GM12873 (cell line): ENCODE measurements around the gene BMPER.
A peak's percentile ranks its signal among the peaks of the same experiment; 100 is the strongest.

Source experiments
- CTCF ChIP-seq: IDR thresholded peaks from 2 replicates; pipeline ENCODE4 v1.5.1; 2012; ENCODE audit warnings: low read depth, mild to moderate bottlenecking, moderate library complexity, low read length, control low read depth; ENCODE audit not compliant: insufficient read depth; ENCODE audit errors: missing control alignments

The BMPER gene

GRCh38 chr7:33893377-33893776, 12.0 kb upstream of the BMPER start:
- no peak for TF ChIP-seq CTCF

- peak; percentile 89 for TF ChIP-seq CTCF
These were observed 10.1 kb upstream of the BMPER start for GRCh38 chr7:33895025-33895804.

GRCh38 chr7:33900501-33900900, 4.8 kb upstream of the BMPER start:
- TF ChIP-seq CTCF: no peak

GRCh38 chr7:33901199-33901598, 4.1 kb upstream of the BMPER start:
- TF ChIP-seq CTCF: no peak

GRCh38 chr7:33901847-33902246, 3.5 kb upstream of the BMPER start:
- no peak for TF ChIP-seq CTCF

- no peak for TF ChIP-seq CTCF
These were observed 2.6 kb upstream of the BMPER start for GRCh38 chr7:33902746-33903145.

GRCh38 chr7:33903791-33904680, 1.3 kb upstream of the BMPER start:
- no peak for TF ChIP-seq CTCF
